HCT116 (cell line): ENCODE measurements around the gene IL1RAPL1. TPM values are rescaled to one million over a fixed set of nuclear protein-coding genes. Genes with fewer than 3 reads are reported as not detected.

Experiments used
- ATAC-seq: fragments of 200-7000 bp; cut with Tn5 transposase; 2 replicates; pipeline ENCODE4 v1.9.1; 2020; ENCODE audit warnings: mild to moderate bottlenecking, moderate library complexity
- BruUV-seq: library from RNA; stranded (reverse); fragments of 400-500 nt; replicated peaks from 2 replicates; lab custom pipeline; 2021; lab: Mats Ljungman, UMichigan
- CTCF ChIA-PET: fragments of 300-600 bp; sonication (Branson Sonifier 250); formaldehyde crosslinking; loops from one replicate; lab custom pipeline; 2021; ENCODE audit warnings: antibody characterized with exemption; lab: Charles Lee
- POLR2A ChIA-PET: fragments of 300-600, 350-600 bp; sonication (Branson Sonifier 250); formaldehyde crosslinking; loops from one replicate; lab custom pipeline; 2021; ENCODE audit warnings: antibody characterized with exemption; lab: Charles Lee
- RAD21 ChIA-PET, 2 experiments: fragments of 300-600 bp; sonication (Branson Sonifier 250); formaldehyde crosslinking; loops; one replicate each; lab custom pipeline; 2023; ENCODE audit warnings: low total read pairs in 2 of 2; ENCODE audit not compliant: uncharacterized antibody in 2 of 2, unreplicated experiment in 2 of 2, low non-redundant PET in 1 of 2; lab: Charles Lee
- DNase-seq: peaks from one replicate; pipeline ENCODE4 v3.0.0-alpha.2; 2010; ENCODE audit warnings: low read depth, low spot score
- H2AFZ ChIP-seq: fragments of 200-600 bp; shearing (Covaris generic), sonication (generic); 2 replicates; pipeline ENCODE4 v1.6.1; 2017; ENCODE audit warnings: low read depth, mixed run types, mixed read lengths, antibody characterized with exemption, low read length; ENCODE audit not compliant: poor library complexity, severe bottlenecking
- H3K27ac ChIP-seq: 2 replicates; pipeline ENCODE4 v1.5.1; 2012; ENCODE audit warnings: low read depth, low read length
- H3K27me3 ChIP-seq: fragments of 200-600 bp; sonication (generic); 2 replicates; pipeline ENCODE4 v1.6.1; 2016; ENCODE audit warnings: mixed run types, low read length, mixed read lengths; ENCODE audit not compliant: insufficient read depth
- H3K36me3 ChIP-seq, 2 experiments: fragments of 200-500 bp in 1 of 2; fragments of 200-600 bp in 1 of 2; sonication (Bioruptor generic) in 1 of 2; sonication (generic) in 1 of 2; 2 replicates each; pipeline versions ENCODE4 v1.5.1 to v1.6.1; 2014 to 2016; ENCODE audit warnings: low read length in 2 of 2, inconsistent platforms in 1 of 2, mixed read lengths in 1 of 2, mixed run types in 1 of 2; ENCODE audit not compliant: insufficient read depth in 2 of 2, control insufficient read depth in 1 of 2
- H3K4me1 ChIP-seq, 2 experiments: fragments of 200-600 bp in 1 of 2; sonication (generic) in 1 of 2; 2 replicates each; pipeline versions ENCODE4 v1.5.1 to v1.6.1; 2012 to 2017; ENCODE audit warnings: low read length in 2 of 2, inconsistent platforms in 1 of 2, mild to moderate bottlenecking in 1 of 2, mixed read lengths in 1 of 2, mixed run types in 1 of 2, moderate library complexity in 1 of 2; ENCODE audit not compliant: insufficient read depth in 2 of 2, control insufficient read depth in 1 of 2
- H3K4me2 ChIP-seq: fragments of 200-600 bp; sonication (generic); 2 replicates; pipeline ENCODE4 v1.6.1; 2017; ENCODE audit warnings: mixed run types, low read length, mixed read lengths
- H3K4me3 ChIP-seq, 2 experiments: fragments of 200-600 bp in 1 of 2; sonication (generic) in 1 of 2; replicated peaks in 1 of 2; 2 replicates each; pipeline ENCODE4 v1.5.1; 2011 to 2016; ENCODE audit warnings: low read length in 2 of 2, control low read depth in 1 of 2, low read depth in 1 of 2, mild to moderate bottlenecking in 1 of 2, mixed read lengths in 1 of 2, mixed run types in 1 of 2
- H3K79me2 ChIP-seq: fragments of 200-600 bp; sonication (generic); 2 replicates; pipeline ENCODE4 v1.6.1; 2017; ENCODE audit warnings: mild to moderate bottlenecking, mixed run types, low read length, moderate library complexity, mixed read lengths; ENCODE audit not compliant: insufficient read depth
- H3K9ac ChIP-seq: fragments of 200-600 bp; sonication (generic); 2 replicates; pipeline ENCODE4 v1.6.1; 2016; ENCODE audit warnings: low read length, mixed read lengths
- H3K9me2 ChIP-seq: fragments of 200-600 bp; sonication (generic), shearing (Covaris generic); 2 replicates; pipeline ENCODE4 v1.6.1; 2017; ENCODE audit warnings: mixed run types, mild to moderate bottlenecking, moderate library complexity; ENCODE audit not compliant: insufficient read depth
- H3K9me3 ChIP-seq, 2 experiments: fragments of 200-500 bp in 1 of 2; fragments of 200-600 bp in 1 of 2; sonication (Bioruptor generic) in 1 of 2; sonication (generic) in 1 of 2; 2 replicates each; pipeline ENCODE4 v1.6.1; 2014 to 2017; ENCODE audit warnings: low read length in 2 of 2, mixed read lengths in 2 of 2, inconsistent platforms in 1 of 2, low read depth in 1 of 2, mild to moderate bottlenecking in 1 of 2, mixed run types in 1 of 2, moderate library complexity in 1 of 2; ENCODE audit not compliant: control insufficient read depth in 1 of 2, insufficient read depth in 1 of 2
- H4K20me1 ChIP-seq: fragments of 200-600 bp; sonication (generic), shearing (Covaris generic); 2 replicates; pipeline ENCODE4 v1.6.1; 2017; ENCODE audit warnings: mixed run types, mild to moderate bottlenecking, moderate library complexity; ENCODE audit not compliant: insufficient read depth
- CBX3 ChIP-seq: IDR thresholded peaks from 2 replicates; pipeline ENCODE4 v1.6.1; 2012; ENCODE audit warnings: low read depth
- CEBPB ChIP-seq: IDR thresholded peaks from 2 replicates; pipeline ENCODE4 v1.6.1; 2012; ENCODE audit warnings: low read depth
- CTCF ChIP-seq, 3 experiments: fragments of 200-600 bp in 1 of 3; sonication (generic) in 1 of 3; IDR thresholded peaks in 2 of 3; conservative IDR thresholded peaks in 1 of 3; 2 replicates each; pipeline ENCODE4 v1.5.1; 2012 to 2017; ENCODE audit warnings: low read depth in 2 of 3, low read length in 2 of 3, antibody characterized with exemption in 1 of 3, borderline replicate concordance in 1 of 3, control low read depth in 1 of 3, mild to moderate bottlenecking in 1 of 3, mixed read lengths in 1 of 3, mixed run types in 1 of 3, moderate library complexity in 1 of 3; ENCODE audit not compliant: insufficient read depth in 1 of 3
- EGR1 ChIP-seq: IDR thresholded peaks from 2 replicates; pipeline ENCODE4 v1.6.1; 2012; ENCODE audit warnings: low read depth
- ELF1 ChIP-seq: IDR thresholded peaks from 2 replicates; pipeline ENCODE4 v1.6.1; 2012; ENCODE audit warnings: low read depth, borderline replicate concordance
- EZH2 ChIP-seq: fragments of 200-600 bp; sonication (generic); IDR thresholded peaks from 2 replicates; pipeline ENCODE4 v1.6.1; 2017; ENCODE audit warnings: antibody characterized with exemption, mixed run types
- EZH2phosphoT487 ChIP-seq: fragments of 200-600 bp; IDR thresholded peaks from 2 replicates; pipeline ENCODE4 v1.6.1; 2018; ENCODE audit warnings: antibody characterized with exemption, borderline replicate concordance
- FOSL1 ChIP-seq: IDR thresholded peaks from 2 replicates; pipeline ENCODE4 v1.6.1; 2012; ENCODE audit warnings: low read depth
- JUND ChIP-seq: IDR thresholded peaks from 2 replicates; pipeline ENCODE4 v1.6.1; 2012
- POLR2A ChIP-seq: IDR thresholded peaks from 2 replicates; pipeline ENCODE4 v1.7.0; 2011; ENCODE audit warnings: borderline replicate concordance; ENCODE audit not compliant: insufficient read depth, insufficient read length; ENCODE audit errors: extremely low read depth
- RAD21 ChIP-seq: IDR thresholded peaks from 2 replicates; pipeline ENCODE4 v1.6.1; 2012; ENCODE audit warnings: low read depth, mild to moderate bottlenecking
- SIN3A ChIP-seq: IDR thresholded peaks from 2 replicates; pipeline ENCODE4 v1.6.1; 2012; ENCODE audit warnings: low read depth
- SRF ChIP-seq: IDR thresholded peaks from 2 replicates; pipeline ENCODE4 v1.6.1; 2012; ENCODE audit warnings: low read depth
- TCF7L2 ChIP-seq: IDR thresholded peaks from 2 replicates; pipeline ENCODE4 v1.7.0; 2011; ENCODE audit warnings: borderline replicate concordance, inconsistent platforms; ENCODE audit not compliant: insufficient read depth, insufficient read length; ENCODE audit errors: extremely low read depth
- YY1 ChIP-seq: IDR thresholded peaks from 2 replicates; pipeline ENCODE4 v1.6.1; 2011; ENCODE audit warnings: low read length, low read depth, moderate library complexity, mild to moderate bottlenecking; ENCODE audit not compliant: insufficient replicate concordance; ENCODE audit errors: extremely low read depth
- ZBTB33 ChIP-seq: IDR thresholded peaks from 2 replicates; pipeline ENCODE4 v1.6.1; 2011; ENCODE audit warnings: mild to moderate bottlenecking, low read length, moderate library complexity; ENCODE audit not compliant: insufficient replicate concordance; ENCODE audit errors: extremely low read depth
- ZFX ChIP-seq: fragments of 450-650 bp; IDR thresholded peaks from 2 replicates; pipeline ENCODE4 v1.6.1; 2017
- intact Hi-C: fragments of 100-400 bp; cut with micrococcal nuclease; formaldehyde crosslinking; loops from 2 replicates; pipeline ENCODE4 v1.10.0; 2022
- total RNA-seq: library from RNA; stranded (reverse); gene quantifications from one replicate; pipeline ENCODE4 v1.2.1, GENCODE V29; 2021; ENCODE audit not compliant: unreplicated experiment
- TF ChIP-seq, protein P1 (sequence below): IDR thresholded peaks from 2 replicates; pipeline ENCODE4 v1.6.1; 2012
- TF ChIP-seq, protein P2 (sequence below): IDR thresholded peaks from 2 replicates; pipeline ENCODE4 v1.6.1; 2012; ENCODE audit warnings: low read depth

The IL1RAPL1 gene
- total RNA-seq, 1 experiment from 2014 or later: 2.8 TPM

DNA sequence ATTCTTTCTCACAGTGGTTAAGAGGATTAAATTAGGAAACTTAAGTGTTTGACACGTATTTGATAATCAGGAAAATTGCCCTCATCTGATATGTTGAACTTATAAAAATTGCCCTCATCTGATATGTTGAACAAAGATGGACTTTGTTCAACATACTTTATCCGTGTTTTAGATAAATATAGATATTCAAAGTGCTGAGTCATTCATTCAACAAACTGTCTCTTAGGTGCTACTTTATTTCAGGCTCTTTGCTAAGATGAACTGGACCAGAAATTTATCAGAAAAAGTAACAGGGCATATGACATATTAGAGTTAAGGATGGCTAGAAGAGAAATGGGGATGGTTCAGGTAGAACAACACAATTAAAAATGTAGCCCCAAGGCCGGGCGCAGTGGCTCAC, 81.7 kb downstream of the IL1RAPL1 start:
- H3K79me2 ChIP-seq: no peaks in the 10 kb centered on the region
- H3K9me3 ChIP-seq: no peaks in the 10 kb centered on the region
- no TSS peak for BruUV-seq
- H3K9ac ChIP-seq: no peak overlapping the region
- no peak overlapping the region for H3K4me3 ChIP-seq
- H3K36me3 ChIP-seq: no peaks in the 10 kb centered on the region
- ChIA-PET RAD21 (no interaction called here), CTCF (no interaction called here), POLR2A (no interaction called here)
- H3K4me2 ChIP-seq: no peak overlapping the region
- no peak overlapping the region for H3K27ac ChIP-seq
- intact Hi-C loops: loop anchor here (10.0 kb wide), 1 partner anchor 64 kb away; no protein-coding TSS in a partner anchor
- H4K20me1 ChIP-seq: no peaks in the 10 kb centered on the region
- peaks cover 2 to 10% of the 10 kb centered on the region in 2 experiments; a peak in 3 of 4 replicates for H3K4me1 ChIP-seq
- H3K27me3 ChIP-seq: no peaks in the 10 kb centered on the region
- H2AFZ ChIP-seq: no peak overlapping the region
- DNase-seq: no peak
- ATAC-seq: no peak
- no peaks in the 10 kb centered on the region for H3K9me2 ChIP-seq
- TF ChIP-seq ZFX (no peak), SIN3A (no peak), ZBTB33 (no peak), EGR1 (no peak), EZH2 (no peak), ELF1 (no peak), POLR2A (no peak), EZH2phosphoT487 (no peak), TCF7L2 (no peak), CTCF (IDR thresholded peaks at IDR 0.05 in 2 of 3, conservative IDR thresholded peaks at IDR 0.05 in 1 of 3; ENCODE audit: borderline replicate concordance in 1 of 3, insufficient read depth in 1 of 3, low read depth in 2 of 3, low read length in 2 of 3) (no peak), CBX3 (no peak), RAD21 (no peak), SRF (no peak), JUND (no peak), CEBPB (no peak), YY1 (no peak), FOSL1 (no peak)
- TF ChIP-seq, protein P1, sequence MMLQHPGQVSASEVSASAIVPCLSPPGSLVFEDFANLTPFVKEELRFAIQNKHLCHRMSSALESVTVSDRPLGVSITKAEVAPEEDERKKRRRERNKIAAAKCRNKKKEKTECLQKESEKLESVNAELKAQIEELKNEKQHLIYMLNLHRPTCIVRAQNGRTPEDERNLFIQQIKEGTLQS: no peak
- TF ChIP-seq, protein P2, sequence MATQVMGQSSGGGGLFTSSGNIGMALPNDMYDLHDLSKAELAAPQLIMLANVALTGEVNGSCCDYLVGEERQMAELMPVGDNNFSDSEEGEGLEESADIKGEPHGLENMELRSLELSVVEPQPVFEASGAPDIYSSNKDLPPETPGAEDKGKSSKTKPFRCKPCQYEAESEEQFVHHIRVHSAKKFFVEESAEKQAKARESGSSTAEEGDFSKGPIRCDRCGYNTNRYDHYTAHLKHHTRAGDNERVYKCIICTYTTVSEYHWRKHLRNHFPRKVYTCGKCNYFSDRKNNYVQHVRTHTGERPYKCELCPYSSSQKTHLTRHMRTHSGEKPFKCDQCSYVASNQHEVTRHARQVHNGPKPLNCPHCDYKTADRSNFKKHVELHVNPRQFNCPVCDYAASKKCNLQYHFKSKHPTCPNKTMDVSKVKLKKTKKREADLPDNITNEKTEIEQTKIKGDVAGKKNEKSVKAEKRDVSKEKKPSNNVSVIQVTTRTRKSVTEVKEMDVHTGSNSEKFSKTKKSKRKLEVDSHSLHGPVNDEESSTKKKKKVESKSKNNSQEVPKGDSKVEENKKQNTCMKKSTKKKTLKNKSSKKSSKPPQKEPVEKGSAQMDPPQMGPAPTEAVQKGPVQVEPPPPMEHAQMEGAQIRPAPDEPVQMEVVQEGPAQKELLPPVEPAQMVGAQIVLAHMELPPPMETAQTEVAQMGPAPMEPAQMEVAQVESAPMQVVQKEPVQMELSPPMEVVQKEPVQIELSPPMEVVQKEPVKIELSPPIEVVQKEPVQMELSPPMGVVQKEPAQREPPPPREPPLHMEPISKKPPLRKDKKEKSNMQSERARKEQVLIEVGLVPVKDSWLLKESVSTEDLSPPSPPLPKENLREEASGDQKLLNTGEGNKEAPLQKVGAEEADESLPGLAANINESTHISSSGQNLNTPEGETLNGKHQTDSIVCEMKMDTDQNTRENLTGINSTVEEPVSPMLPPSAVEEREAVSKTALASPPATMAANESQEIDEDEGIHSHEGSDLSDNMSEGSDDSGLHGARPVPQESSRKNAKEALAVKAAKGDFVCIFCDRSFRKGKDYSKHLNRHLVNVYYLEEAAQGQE: no peak
